Activated effector memory CD4-positive, alpha-beta T cell treated with Interleukin-2 at 50 U/mL for 16 hours (primary cell): Measurements from ENCODE around the gene SERGEF.
"Not testable (repeated sequence)": the region's sequence is repeated elsewhere in the genome, so short reads cannot be mapped to it uniquely, and the experiment has no call there.

ENCODE experiments used
- DNase-seq: peaks from one replicate; pipeline ENCODE4 v3.0.0-alpha.2; 2020

SERGEF gene

GRCh38 chr11:17898782-17899181 lies 114.1 kb downstream of the SERGEF start:
- no peak for DNase-seq

DNA sequence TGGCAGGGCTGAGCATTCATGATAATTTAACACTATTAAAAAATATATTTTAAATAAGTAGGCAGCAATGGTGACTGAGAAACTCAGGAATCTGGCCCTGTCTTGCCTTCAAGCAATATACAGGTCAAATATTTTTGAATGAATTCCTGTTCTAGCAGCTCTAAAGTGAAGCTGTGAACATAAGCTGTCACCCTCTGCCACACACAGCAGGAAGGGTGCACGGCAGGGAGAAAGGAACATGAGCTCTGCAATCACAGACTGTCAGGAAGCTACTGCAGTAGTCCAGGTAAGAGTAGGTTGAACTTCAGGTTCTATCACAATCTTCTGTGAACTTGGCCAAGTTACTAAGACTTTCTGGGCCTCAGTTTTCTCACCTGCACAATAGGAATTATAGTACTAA lies 114.8 kb downstream of the SERGEF start:
- DNase-seq, result no peak

GRCh38 chr11:17897495-17897894 lies 115.4 kb downstream of the SERGEF start:
- DNase-seq, result no peak

DNA sequence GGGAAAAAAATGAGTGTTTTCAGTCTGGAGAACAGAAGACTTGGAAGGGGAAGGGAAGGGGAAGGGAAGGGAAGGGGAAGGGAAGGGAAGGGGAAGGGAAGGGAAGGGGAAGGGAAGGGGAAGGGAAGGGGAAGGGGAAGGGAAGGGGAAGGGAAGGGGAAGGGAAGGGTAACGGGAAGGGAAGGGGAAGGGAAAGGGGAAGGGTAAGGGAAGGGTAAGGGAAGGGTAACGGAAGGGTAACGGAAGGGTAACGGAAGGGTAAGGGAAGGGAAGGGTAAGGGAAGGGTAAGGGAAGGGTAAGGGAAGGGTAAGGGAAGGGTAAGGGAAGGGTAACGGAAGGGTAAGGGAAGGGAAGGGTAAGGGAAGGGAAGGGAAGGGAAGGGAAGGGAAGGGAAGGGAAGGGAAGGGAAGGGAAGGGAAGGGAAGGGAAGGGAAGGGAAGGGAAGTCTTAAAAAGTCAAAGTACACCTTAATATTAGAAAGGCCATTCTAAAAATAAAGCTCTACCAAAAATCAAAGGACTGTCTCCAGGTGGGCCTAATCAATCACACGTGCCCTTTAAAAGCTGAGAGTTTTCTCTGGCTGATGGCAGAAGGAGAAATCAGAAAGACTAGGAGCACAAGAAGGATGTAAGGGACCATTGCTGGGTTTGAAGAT lies 116.2 kb downstream of the SERGEF start:
- DNase-seq, result not testable (repeated sequence)

DNA sequence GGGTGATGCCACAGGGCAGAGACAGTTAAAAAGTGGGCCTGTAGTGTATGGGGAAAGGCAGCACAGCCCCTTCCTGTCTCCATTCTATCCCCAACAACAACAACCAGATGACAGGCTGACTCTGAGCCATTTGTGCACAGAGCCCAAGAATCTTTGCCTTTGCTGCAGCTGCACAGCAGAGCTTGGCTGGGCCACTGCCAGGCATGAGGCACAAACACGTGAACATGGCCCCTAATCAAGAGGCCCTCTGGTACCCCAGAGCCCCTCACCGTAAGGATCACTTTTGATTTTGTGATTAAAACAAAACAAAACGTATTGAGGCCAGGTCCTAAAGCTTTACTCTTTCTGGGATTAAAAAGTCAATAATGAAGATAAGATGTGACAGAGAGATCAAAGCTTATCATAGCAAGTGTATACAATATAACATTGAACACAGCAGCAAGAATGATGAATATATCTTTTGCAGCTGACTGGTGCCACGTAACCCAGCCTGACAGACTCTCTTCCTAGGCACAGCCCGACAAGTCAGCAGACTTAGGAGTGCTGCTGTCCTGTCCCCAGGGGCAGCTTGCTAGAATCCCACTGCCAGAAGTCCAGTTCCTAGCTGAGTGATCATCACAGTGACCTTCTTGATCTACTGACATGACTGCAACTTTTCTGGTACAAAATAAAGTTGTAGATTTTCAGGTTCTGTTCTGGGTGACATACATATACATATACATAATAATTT lies 117.8 kb downstream of the SERGEF start:
- DNase-seq, result no peak

DNA sequence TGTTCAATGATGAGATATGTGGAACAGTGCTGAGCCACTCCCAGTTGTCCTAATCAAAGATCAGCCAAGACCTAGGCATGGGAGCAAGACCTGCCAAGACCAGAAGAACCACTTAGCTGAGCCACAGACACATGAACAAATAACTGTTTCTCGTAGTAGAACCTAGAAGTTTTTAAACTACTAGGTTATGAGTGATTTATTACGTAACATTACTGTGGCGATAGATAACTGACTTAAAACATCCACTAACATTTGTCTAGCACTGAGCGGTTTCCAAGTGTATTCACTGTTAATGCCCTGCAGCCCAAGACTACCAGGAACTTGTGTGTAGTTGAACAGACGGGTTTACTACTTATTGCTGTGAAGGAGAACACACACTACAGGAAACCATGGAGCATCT lies 120.4 kb downstream of the SERGEF start:
- DNase-seq, result no peak

DNA sequence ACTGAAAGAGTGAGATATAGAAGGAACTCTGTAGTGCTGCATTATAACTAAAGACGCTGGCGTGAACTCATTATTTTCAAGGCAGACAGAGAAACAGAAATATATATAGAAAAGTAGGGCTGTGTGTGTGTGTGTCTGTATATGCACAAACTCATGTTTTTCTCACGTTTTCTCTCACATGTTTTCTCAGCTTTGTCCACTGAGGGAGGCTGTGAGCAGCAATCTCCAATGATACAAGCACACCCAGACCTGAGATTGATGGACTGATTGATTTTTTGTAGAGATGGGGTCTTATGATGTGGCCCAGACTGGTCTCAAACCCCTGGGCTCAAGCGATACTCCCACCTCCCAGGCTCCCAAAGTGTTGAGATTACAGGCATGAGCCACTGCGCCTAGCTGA lies 122.5 kb downstream of the SERGEF start:
- DNase-seq, result no peak

DNA sequence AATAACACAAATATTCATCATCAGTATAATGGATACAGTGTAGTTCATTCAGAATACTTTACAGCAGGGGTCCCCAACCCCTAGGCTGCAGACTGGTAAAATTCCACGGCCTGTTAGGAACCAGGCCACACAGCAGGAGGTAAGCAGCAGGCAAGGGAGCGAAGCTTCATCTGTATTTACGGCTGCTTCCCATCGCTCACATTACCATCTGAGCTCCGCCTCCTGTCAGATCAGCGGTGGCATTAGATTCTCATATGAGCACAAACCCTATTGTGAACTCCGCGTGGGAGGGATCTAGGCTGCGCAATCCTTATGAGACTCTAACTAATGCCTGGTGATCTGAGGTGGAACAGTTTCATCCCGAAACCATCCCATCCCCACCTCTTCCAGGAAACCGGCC lies 125.1 kb downstream of the SERGEF start:
- DNase-seq, result no peak

DNA sequence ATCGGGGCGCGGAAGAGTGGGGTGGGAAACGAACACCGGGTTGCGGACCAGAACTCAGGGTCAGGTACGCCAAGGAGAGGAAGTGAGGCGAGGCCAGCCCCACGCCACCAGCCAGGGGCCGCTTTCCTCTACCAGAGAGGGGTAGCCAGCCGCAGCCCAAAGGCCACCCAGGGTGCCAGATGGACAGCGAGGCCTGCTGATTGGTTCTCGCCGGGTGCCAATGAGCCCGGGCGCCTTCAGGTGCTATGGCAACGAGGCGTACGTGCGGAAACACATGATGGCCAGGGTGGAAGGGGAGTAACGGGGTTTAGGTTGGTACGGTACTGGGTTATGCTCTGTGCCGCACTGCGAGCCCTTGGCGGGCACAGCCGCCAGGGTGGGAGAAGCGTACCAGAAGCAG lies 128.9 kb downstream of the SERGEF start:
- no peak for DNase-seq

DNA sequence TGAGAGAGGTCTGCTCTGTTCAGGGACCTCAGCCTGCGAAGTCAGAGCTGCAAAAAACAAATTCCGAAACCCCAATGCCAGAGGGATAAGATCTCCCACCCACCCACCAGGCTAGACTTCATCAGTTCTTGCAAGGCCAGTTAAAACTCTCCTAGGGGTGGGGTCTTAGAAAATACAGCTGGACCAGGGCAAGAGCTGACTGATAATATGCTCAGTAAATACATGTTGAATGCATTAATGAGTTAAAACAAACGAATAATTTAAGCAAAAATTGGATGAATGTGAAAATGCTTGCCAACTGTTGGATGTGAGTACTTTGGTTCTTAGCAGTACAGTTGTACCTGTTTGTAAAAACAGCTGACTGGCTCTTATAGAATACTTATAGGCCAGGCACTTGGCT lies 129.8 kb downstream of the SERGEF start:
- no peak for DNase-seq

DNA sequence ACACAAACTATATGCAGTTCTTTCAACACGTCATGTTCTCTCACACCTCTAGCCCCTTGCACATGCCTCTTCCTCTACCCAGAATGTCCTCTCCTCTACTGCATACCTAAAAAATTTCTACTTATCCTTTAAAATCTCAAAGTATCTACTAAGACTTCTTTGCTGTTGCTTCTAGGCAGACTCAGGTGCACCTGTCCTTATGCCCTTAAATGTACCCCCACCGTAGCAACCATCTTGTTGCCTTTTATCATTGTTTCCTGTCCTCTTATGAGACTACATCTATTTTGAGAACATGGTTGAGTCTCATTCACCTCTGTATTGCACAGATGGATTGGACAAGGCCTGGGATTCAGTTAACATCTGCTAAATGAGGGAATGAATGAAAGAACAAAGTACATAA lies 134.1 kb downstream of the SERGEF start:
- DNase-seq, result no peak

DNA sequence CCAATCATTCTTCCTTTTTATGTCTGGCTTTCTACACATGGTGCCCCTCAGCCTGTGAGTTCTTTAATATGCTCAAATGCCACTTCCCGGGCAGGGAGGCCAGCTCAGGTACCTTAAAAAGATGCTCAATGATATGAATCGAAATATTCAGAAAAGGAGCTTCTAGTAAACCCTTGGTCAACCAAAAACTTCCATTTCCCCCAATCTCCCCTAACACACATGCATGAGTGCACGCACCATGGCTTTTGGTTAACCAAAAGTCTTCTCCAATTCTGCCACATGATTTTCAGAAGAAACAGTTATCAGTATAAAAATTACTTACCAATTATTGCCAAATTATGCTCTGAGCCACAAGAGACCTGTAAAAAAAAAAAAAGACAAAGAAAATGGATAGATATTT lies 135.0 kb downstream of the SERGEF start:
- no peak for DNase-seq

DNA sequence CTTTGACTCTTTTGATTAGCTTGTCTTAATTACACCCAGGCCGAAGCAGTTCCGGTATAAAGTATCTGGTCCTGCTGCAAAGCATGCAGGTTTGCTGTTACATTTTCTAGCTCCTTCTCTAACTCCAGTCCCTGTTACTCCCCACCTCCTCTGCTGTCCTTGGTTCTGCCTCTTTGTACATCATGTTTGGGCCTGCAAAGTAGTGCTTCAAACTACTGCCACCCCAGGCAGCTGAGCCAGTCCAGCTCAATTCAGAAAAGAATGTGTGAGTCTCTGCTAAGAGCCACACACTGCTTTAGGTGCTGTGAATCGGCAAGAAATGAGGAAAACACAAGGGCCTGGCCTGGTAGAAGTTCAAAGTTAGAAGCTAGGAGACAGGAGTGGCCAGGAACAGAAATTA lies 136.0 kb downstream of the SERGEF start:
- no peak for DNase-seq

- no peak for DNase-seq
Observed at GRCh38 chr11:17875891-17876290, 137.0 kb downstream of the SERGEF start.

GRCh38 chr11:17873586-17873985 lies 139.3 kb downstream of the SERGEF start:
- no peak for DNase-seq

DNA sequence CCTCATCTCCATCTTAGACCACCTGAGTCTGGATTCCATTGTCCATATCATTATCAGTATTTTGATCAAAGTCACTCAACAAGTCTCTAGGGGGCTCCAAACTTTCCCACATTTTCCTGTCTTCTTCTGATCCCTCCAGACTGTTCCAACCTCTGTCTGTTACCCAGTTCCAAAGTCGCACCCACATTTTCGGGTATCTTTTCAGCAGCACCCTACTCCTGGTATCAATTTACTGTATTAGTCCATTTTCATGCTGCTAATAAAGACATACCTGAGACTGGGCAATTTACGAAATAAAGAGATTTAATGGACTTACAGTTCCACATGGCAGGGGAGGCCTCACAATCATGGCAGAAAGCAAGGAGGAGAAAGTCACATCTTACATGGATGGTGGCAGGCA lies 144.4 kb downstream of the SERGEF start:
- not testable (repeated sequence) for DNase-seq

- no peak for DNase-seq
Observed at GRCh38 chr11:17867341-17867740, 145.5 kb downstream of the SERGEF start.

- no peak for DNase-seq
Observed at GRCh38 chr11:17865765-17866428, 146.9 kb downstream of the SERGEF start.

DNA sequence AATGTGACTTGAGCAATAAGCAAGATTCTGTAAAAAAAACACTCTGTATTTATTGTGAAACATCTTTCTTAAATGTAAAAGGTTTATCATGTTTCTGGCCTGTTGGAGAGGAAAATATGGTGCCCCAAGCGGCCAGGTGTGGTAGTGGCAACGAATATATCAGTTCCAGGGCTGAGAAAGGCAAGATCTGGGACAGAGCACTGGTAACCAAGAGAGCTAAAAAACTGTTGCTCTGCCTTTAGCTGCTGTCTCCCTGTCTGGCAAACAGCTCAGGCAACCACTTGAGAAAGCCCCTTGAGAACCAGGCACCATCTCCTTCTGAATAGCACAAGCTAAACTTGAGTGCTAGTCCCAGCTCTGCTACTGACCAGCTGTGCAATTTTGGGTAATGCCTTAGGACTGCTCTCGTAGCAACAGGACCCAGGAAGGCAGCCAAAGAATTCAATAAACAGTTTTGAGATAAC lies 148.3 kb downstream of the SERGEF start:
- no peak for DNase-seq

- no peak for DNase-seq
Observed at GRCh38 chr11:17861036-17861755, 151.7 kb downstream of the SERGEF start.

GRCh38 chr11:17859552-17859951 lies 153.3 kb downstream of the SERGEF start:
- no peak for DNase-seq

DNA sequence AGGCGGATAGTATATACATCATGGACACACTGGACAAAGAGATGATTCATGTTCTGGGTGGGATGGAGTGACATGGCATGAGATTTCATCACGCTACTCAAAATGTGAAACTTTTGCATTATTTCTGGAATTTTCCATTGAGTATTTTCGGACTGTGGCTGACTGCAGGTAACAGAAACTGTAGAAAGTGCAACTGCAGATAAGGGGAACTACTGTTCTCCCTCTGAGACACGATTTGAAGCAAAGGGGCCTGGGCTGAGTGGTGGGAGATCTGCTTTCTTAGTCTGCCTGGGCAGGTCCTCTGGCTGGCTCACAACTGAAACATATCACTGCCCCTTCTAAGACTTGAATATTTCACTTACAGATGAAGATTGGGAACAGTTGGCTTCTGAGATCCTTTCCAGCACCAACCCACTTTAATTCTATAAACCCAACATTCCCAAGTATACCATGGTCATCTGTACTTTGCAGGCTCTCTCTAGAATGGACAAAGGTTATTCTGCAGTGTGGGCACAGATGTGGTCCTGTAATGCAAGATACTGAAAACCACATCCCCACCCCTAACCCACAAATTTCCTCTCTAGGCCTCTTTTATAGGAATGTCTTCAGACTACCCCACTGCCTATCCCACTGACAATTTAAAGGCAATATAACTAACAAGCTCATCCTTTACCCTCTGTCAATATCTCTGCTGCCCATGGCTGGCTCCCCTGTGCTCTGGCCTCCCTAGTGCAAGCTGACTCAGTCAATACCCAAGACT lies 157.1 kb downstream of the SERGEF start:
- no peak for DNase-seq

DNA sequence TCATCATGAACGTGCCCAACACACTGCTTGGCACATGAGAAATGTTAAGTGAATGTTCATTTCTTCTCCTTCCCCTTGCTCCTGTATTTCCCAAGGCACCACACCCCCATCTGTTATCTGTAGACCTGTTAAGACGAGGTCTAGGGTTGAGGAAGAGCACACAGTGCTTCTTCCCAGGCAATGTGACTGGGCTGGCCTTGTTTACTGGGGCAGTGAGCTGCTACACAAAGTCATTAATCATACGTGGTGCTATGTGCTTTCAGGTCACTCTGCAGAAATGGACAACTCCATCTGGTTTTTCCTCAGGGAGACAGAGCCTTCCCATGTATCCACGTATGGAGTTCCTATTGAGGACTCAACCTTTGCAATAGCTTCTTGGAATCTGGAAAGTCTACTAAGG lies 159.6 kb downstream of the SERGEF start:
- DNase-seq, result no peak
